Common myeloid progenitor, CD34-positive (primary cell): ENCODE results near the gene FAM111B.
A peak's percentile ranks its signal among the peaks of the same experiment; 100 is the strongest.
"Not testable (repeated sequence)": the region's sequence is repeated elsewhere in the genome, so short reads cannot be mapped to it uniquely, and the experiment has no call there.

Experiments used
- CTCF ChIA-PET: fragments of 350-600 bp; sonication (Branson Sonifier 250); formaldehyde crosslinking; loops from one replicate; lab custom pipeline; 2021; ENCODE audit warnings: antibody characterized with exemption; lab: Charles Lee
- POLR2A ChIA-PET: fragments of 350-600 bp; sonication (Branson Sonifier 250); formaldehyde crosslinking; loops from one replicate; lab custom pipeline; 2021; ENCODE audit warnings: antibody characterized with exemption; lab: Charles Lee
- DNase-seq, 3 donors: peaks; one replicate each; pipeline versions ENCODE4 v3.0.0 to v3.0.0-alpha.2; 2013
- H3K27ac ChIP-seq, 2 experiments: 1 replicate in 1 of 2; 2 replicates in 1 of 2; pipeline ENCODE4 v1.7.0; 2013; ENCODE audit warnings: inconsistent platforms in 2 of 2, low read length in 2 of 2, mild to moderate bottlenecking in 2 of 2, low read depth in 1 of 2, moderate library complexity in 1 of 2; ENCODE audit not compliant: severe bottlenecking in 2 of 2, insufficient read depth in 1 of 2, poor library complexity in 1 of 2
- H3K27me3 ChIP-seq, 5 experiments: replicated peaks in 2 of 5; 1 replicate in 3 of 5; 2 replicates in 2 of 5; pipeline versions ENCODE4 v1.6.1 to v1.7.0; 2013; ENCODE audit warnings: low read length in 4 of 5, mild to moderate bottlenecking in 2 of 5, moderate library complexity in 2 of 5, inconsistent platforms in 1 of 5; ENCODE audit not compliant: insufficient read depth in 5 of 5, control insufficient read depth in 4 of 5
- H3K36me3 ChIP-seq, 4 experiments: 1 replicate in 2 of 4; 2 replicates in 2 of 4; pipeline versions ENCODE4 v1.6.1 to v1.7.0; 2013; ENCODE audit warnings: low read length in 3 of 4, control low read depth in 1 of 4, mild to moderate bottlenecking in 1 of 4; ENCODE audit not compliant: control insufficient read depth in 4 of 4, insufficient read depth in 4 of 4
- H3K4me1 ChIP-seq, 4 experiments: 1 replicate in 3 of 4; 2 replicates in 1 of 4; pipeline versions ENCODE4 v1.6.1 to v1.7.1; 2013; ENCODE audit warnings: low read length in 3 of 4, mild to moderate bottlenecking in 3 of 4, control low read depth in 1 of 4, inconsistent platforms in 1 of 4, moderate library complexity in 1 of 4; ENCODE audit not compliant: control insufficient read depth in 4 of 4, insufficient read depth in 4 of 4; ENCODE audit errors: control extremely low read depth in 1 of 4
- H3K4me3 ChIP-seq, 7 experiments: 1 replicate in 4 of 7; 2 replicates in 3 of 7; pipeline versions ENCODE4 v1.5.1 to v1.7.0; 2013; ENCODE audit warnings: mild to moderate bottlenecking in 7 of 7, low read length in 6 of 7, moderate library complexity in 6 of 7, inconsistent platforms in 2 of 7, low read depth in 2 of 7, control low read depth in 1 of 7; ENCODE audit not compliant: insufficient read depth in 4 of 7, control insufficient read depth in 1 of 7; ENCODE audit errors: extremely low read depth in 1 of 7
- H3K9me3 ChIP-seq, 5 experiments: 1 replicate in 4 of 5; 2 replicates in 1 of 5; pipeline versions ENCODE4 v1.6.1 to v1.7.1; 2013; ENCODE audit warnings: low read length in 4 of 5, mild to moderate bottlenecking in 2 of 5, inconsistent platforms in 1 of 5, low read depth in 1 of 5, moderate library complexity in 1 of 5; ENCODE audit not compliant: control insufficient read depth in 4 of 5, insufficient read depth in 2 of 5; ENCODE audit errors: control extremely low read depth in 1 of 5
- WGBS: methylation state at CpG from one replicate; pipeline ENCODE4 v1.1.5; 2013; ENCODE audit not compliant: insufficient coverage; 5-methylcytosine and 5-hydroxymethylcytosine counted together

The FAM111B gene

GRCh38 chr11:59069087-59069486 is 38.0 kb upstream of the FAM111B start:
- Histone ChIP-seq H3K36me3 (no peaks in the 10 kb centered on the region), H3K4me1 (no peaks in the 10 kb centered on the region), H3K27me3 (peaks cover 0 to 25% (median 6%) of the 10 kb centered on the region in 5 experiments), H3K27ac (no peak overlapping the region), H3K9me3 (peaks cover 0 to 3% (median 0%) of the 10 kb centered on the region in 5 experiments), H3K4me3 (no peak overlapping the region)
- WGBS: no CpG with 5 or more reads among the region's 1 CpG
- ChIA-PET CTCF (interaction anchor here (1.5 kb wide), 1 partner anchor 9 kb away, joined by 5 read pairs; no protein-coding TSS in a partner anchor), POLR2A (no interaction called here)
- no peak for DNase-seq

GRCh38 chr11:59076876-59077571 is 30.0 kb upstream of the FAM111B start:
- ChIA-PET POLR2A (no interaction called here), CTCF (interaction anchor here (1.3 to 1.5 kb wide), 2 partner anchors 19 to 94 kb away, joined by 4 read pairs; no protein-coding TSS in a partner anchor)
- H3K9me3 ChIP-seq: peaks cover 0 to 3% (median 0%) of the 10 kb centered on the region in 5 experiments
- 63% methylated on average over 5 of the region's 8 CpGs for WGBS
- no peak overlapping the region for H3K27ac ChIP-seq
- no peaks in the 10 kb centered on the region for H3K27me3 ChIP-seq
- peak overlapping the region in 1 of 7 experiments; percentile 39 for H3K4me3 ChIP-seq
- no peaks in the 10 kb centered on the region for H3K36me3 ChIP-seq
- DNase-seq: peak; percentile 30 to 73 (median 72)
- peaks cover 10 to 34% (median 18%) of the 10 kb centered on the region in 4 experiments for H3K4me1 ChIP-seq

GRCh38 chr11:59078435-59078834 is 28.6 kb upstream of the FAM111B start:
- peaks cover 0 to 2% (median 0%) of the 10 kb centered on the region in 5 experiments for H3K27me3 ChIP-seq
- 44% methylated on average over 2 of the region's 2 CpGs for WGBS
- H3K36me3 ChIP-seq: no peaks in the 10 kb centered on the region
- no peak overlapping the region for H3K4me3 ChIP-seq
- ChIA-PET POLR2A (no interaction called here), CTCF (no interaction called here)
- peaks cover 0 to 1% (median 0%) of the 10 kb centered on the region in 5 experiments for H3K9me3 ChIP-seq
- peak in 2 of 3 donors; percentile 33 to 49 for DNase-seq
- H3K27ac ChIP-seq: no peak overlapping the region
- peaks cover 10 to 34% (median 18%) of the 10 kb centered on the region in 4 experiments for H3K4me1 ChIP-seq

- CTCF ChIA-PET: no interaction called here
- Histone ChIP-seq H3K4me1 (peaks cover 10 to 34% (median 18%) of the 10 kb centered on the region in 4 experiments), H3K4me3 (no peak overlapping the region), H3K27me3 (peaks cover 0 to 2% (median 0%) of the 10 kb centered on the region in 5 experiments), H3K27ac (no peak overlapping the region), H3K9me3 (no peaks in the 10 kb centered on the region), H3K36me3 (no peaks in the 10 kb centered on the region)
- no peak for DNase-seq
- 83% methylated on average over 1 of the region's 1 CpG for WGBS
- POLR2A ChIA-PET: no interaction called here
These were observed 28.0 kb upstream of the FAM111B start for GRCh38 chr11:59079086-59079485.

- WGBS: 100% methylated on average over 1 of the region's 2 CpGs
- POLR2A ChIA-PET, DNase-seq, H3K36me3 ChIP-seq, H3K27ac ChIP-seq, H3K27me3 ChIP-seq, H3K4me3 ChIP-seq, H3K9me3 ChIP-seq: not testable (repeated sequence)
- H3K4me1 ChIP-seq: peaks cover 10 to 34% (median 18%) of the 10 kb centered on the region in 4 experiments
- CTCF ChIA-PET: interaction anchor here (1.3 kb wide), 1 partner anchor 55 kb away, joined by 4 read pairs; no protein-coding TSS in a partner anchor
These were observed 26.6 kb upstream of the FAM111B start for GRCh38 chr11:59080421-59080820.

DNA sequence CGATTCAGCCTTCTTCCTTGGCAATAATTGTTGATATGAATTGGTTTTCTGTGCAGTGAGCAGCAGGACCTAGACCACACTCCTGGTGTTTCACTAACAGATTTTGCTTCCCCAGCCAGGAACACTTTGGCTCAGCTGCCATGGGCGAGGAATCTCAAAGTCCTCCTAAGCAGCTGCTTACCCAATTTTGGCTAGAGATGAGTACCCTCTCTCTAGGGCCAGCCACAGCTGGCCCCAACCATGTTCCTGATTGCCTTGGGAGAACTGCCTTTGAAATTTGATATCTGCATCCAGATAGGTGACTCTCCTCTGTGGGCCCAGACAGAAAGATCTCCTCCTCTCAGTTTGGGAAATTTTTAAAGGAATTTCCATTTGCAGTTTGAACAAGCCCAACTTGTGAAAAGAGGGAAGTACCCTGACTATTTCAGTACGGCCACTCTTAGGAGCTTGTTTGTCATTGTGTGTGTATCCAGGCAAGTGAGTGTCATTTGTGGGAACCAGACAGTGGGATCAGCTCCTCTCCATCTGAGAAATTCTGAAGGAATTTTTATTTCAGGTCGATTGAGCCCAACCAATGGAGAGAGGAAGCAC is 25.5 kb upstream of the FAM111B start:
- POLR2A ChIA-PET, H3K27me3 ChIP-seq, DNase-seq, H3K27ac ChIP-seq, H3K36me3 ChIP-seq, H3K9me3 ChIP-seq, H3K4me3 ChIP-seq: not testable (repeated sequence)
- CTCF ChIA-PET: interaction anchor here (1.6 kb wide), 1 partner anchor 55 kb away, joined by 5 read pairs; no protein-coding TSS in a partner anchor
- no CpG with 5 or more reads among the region's 4 CpGs for WGBS
- peaks cover 10 to 33% (median 18%) of the 10 kb centered on the region in 4 experiments for H3K4me1 ChIP-seq

DNA sequence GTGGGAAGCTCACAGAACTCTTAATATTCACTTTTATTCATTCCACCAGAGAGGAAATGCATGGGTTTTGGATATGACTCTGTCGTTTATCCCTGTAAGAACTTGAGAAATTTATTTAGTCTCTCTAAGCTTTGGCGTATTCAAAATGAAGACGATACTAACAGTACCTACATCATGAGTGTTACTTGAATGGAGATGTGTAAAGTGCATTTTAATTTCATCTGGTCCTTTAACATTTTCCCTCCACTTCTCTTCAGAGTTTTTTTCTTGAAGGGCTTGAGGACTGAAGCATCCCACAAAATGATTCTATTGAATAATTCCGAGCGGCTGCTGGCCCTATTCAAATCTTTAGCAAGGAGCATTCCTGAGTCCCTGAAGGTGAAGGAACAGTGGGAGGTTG is 21.0 kb upstream of the FAM111B start, which contains the start of gene GLYATL1B:
Gene GLYATL1B (plus strand): TSS at position 301 of the 400 bp plus-strand sequence. CDS start 0 bp downstream, at position 301.
- 100% methylated on average over 1 of the region's 5 CpGs for WGBS
- H3K36me3 ChIP-seq, H3K27ac ChIP-seq, H3K27me3 ChIP-seq, H3K9me3 ChIP-seq, H3K4me1 ChIP-seq, DNase-seq, H3K4me3 ChIP-seq, POLR2A ChIA-PET: not testable (repeated sequence)
- CTCF ChIA-PET: interaction anchor here (1.1 kb wide), 1 partner anchor 50 kb away, joined by 4 read pairs; no protein-coding TSS in a partner anchor
